ENCODE data around the gene SDHA. TPM values are rescaled to one million over a fixed set of nuclear protein-coding genes. Genes with fewer than 3 reads are reported as not detected.

Gene SDHA
- total RNA-seq, 2 donors from 2014 or later = 132 to 177 TPM

GRCh38 chr5:199197-199949 lies 18.7 kb upstream of the SDHA start:
- no peak overlapping the region for H3K4me3 Mint-ChIP-seq
- no peak for ATAC-seq (replicated peaks)
- no peaks in the 10 kb centered on the region for H3K27me3 Mint-ChIP-seq
- peaks cover 16% of the 10 kb centered on the region for H3K36me3 Mint-ChIP-seq (ENCODE audit: low read depth)
- H3K27ac Mint-ChIP-seq = no peak overlapping the region
- peaks cover 4% of the 10 kb centered on the region for H3K4me1 Mint-ChIP-seq
- H3K9me3 Mint-ChIP-seq = no peaks in the 10 kb centered on the region

GRCh38 chr5:199950-200645 lies 18.0 kb upstream of the SDHA start:
- ATAC-seq (replicated peaks) = no peak
- peaks cover 23% of the 10 kb centered on the region for H3K36me3 Mint-ChIP-seq (ENCODE audit: low read depth)
- H3K4me1 Mint-ChIP-seq = peaks cover 4% of the 10 kb centered on the region
- no peaks in the 10 kb centered on the region for H3K27me3 Mint-ChIP-seq
- H3K27ac Mint-ChIP-seq = no peak overlapping the region
- no peaks in the 10 kb centered on the region for H3K9me3 Mint-ChIP-seq
- no peak overlapping the region for H3K4me3 Mint-ChIP-seq

GRCh38 chr5:200985-201384 lies 17.1 kb upstream of the SDHA start:
- H3K27ac Mint-ChIP-seq = no peak overlapping the region
- peaks cover 4% of the 10 kb centered on the region for H3K4me1 Mint-ChIP-seq
- H3K9me3 Mint-ChIP-seq = no peaks in the 10 kb centered on the region
- no peak overlapping the region for H3K4me3 Mint-ChIP-seq
- peaks cover 32% of the 10 kb centered on the region for H3K36me3 Mint-ChIP-seq (ENCODE audit: low read depth)
- no peak for ATAC-seq (replicated peaks)
- no peaks in the 10 kb centered on the region for H3K27me3 Mint-ChIP-seq

- ATAC-seq (replicated peaks) = no peak
- Mint-ChIP-seq H3K36me3 (ENCODE audit: low read depth) (peaks cover 39% of the 10 kb centered on the region), H3K9me3 (no peaks in the 10 kb centered on the region), H3K4me1 (peaks cover 4% of the 10 kb centered on the region), H3K27ac (no peak overlapping the region), H3K4me3 (no peak overlapping the region), H3K27me3 (no peaks in the 10 kb centered on the region)
Observed at GRCh38 chr5:201672-202071, 16.4 kb upstream of the SDHA start.

- Mint-ChIP-seq H3K4me1 (peaks cover 10% of the 10 kb centered on the region), H3K27ac (no peak overlapping the region), H3K27me3 (no peaks in the 10 kb centered on the region), H3K9me3 (no peaks in the 10 kb centered on the region), H3K36me3 (ENCODE audit: low read depth) (peaks cover 55% of the 10 kb centered on the region), H3K4me3 (no peak overlapping the region)
- ATAC-seq (replicated peaks) = no peak
Observed at GRCh38 chr5:203246-203930, 14.7 kb upstream of the SDHA start.

- no peaks in the 10 kb centered on the region for H3K9me3 Mint-ChIP-seq
- H3K27me3 Mint-ChIP-seq = no peaks in the 10 kb centered on the region
- peaks cover 55% of the 10 kb centered on the region for H3K36me3 Mint-ChIP-seq (ENCODE audit: low read depth)
- ATAC-seq (replicated peaks) = no peak
- no peak overlapping the region for H3K27ac Mint-ChIP-seq
- H3K4me1 Mint-ChIP-seq = peaks cover 10% of the 10 kb centered on the region
- H3K4me3 Mint-ChIP-seq = no peak overlapping the region
Observed at GRCh38 chr5:204001-204400, 14.1 kb upstream of the SDHA start.

- ATAC-seq (replicated peaks) = no peak
- H3K27me3 Mint-ChIP-seq = no peaks in the 10 kb centered on the region
- no peak overlapping the region for H3K4me3 Mint-ChIP-seq
- no peaks in the 10 kb centered on the region for H3K9me3 Mint-ChIP-seq
- no peak overlapping the region for H3K27ac Mint-ChIP-seq
- H3K4me1 Mint-ChIP-seq = peaks cover 11% of the 10 kb centered on the region
- H3K36me3 Mint-ChIP-seq (ENCODE audit: low read depth) = peaks cover 55% of the 10 kb centered on the region
Observed at GRCh38 chr5:204462-204861, 13.7 kb upstream of the SDHA start.

GRCh38 chr5:204966-205670 lies 13.0 kb upstream of the SDHA start:
- no peak for ATAC-seq (replicated peaks)
- Mint-ChIP-seq H3K27ac (no peak overlapping the region), H3K9me3 (no peaks in the 10 kb centered on the region), H3K4me1 (peaks cover 17% of the 10 kb centered on the region), H3K4me3 (no peak overlapping the region), H3K36me3 (ENCODE audit: low read depth) (peaks cover 55% of the 10 kb centered on the region), H3K27me3 (no peaks in the 10 kb centered on the region)

- Mint-ChIP-seq H3K4me3 (no peak overlapping the region), H3K36me3 (ENCODE audit: low read depth) (peaks cover 55% of the 10 kb centered on the region), H3K27ac (no peak overlapping the region), H3K9me3 (no peaks in the 10 kb centered on the region), H3K4me1 (peaks cover 21% of the 10 kb centered on the region), H3K27me3 (no peaks in the 10 kb centered on the region)
- ATAC-seq (replicated peaks) = no peak
Observed at GRCh38 chr5:206406-206805, 11.7 kb upstream of the SDHA start.

- Mint-ChIP-seq H3K4me3 (no peak overlapping the region), H3K36me3 (ENCODE audit: low read depth) (peaks cover 55% of the 10 kb centered on the region), H3K9me3 (no peaks in the 10 kb centered on the region), H3K27me3 (no peaks in the 10 kb centered on the region), H3K4me1 (peaks cover 18% of the 10 kb centered on the region), H3K27ac (peak overlapping the region; percentile 31)
- ATAC-seq (replicated peaks) = no peak
Observed at GRCh38 chr5:206927-207536, 11.1 kb upstream of the SDHA start.

- Mint-ChIP-seq H3K9me3 (no peaks in the 10 kb centered on the region), H3K4me1 (peaks cover 17% of the 10 kb centered on the region), H3K27ac (peak overlapping the region; percentile 31), H3K27me3 (no peaks in the 10 kb centered on the region), H3K4me3 (no peak overlapping the region), H3K36me3 (ENCODE audit: low read depth) (peaks cover 53% of the 10 kb centered on the region)
- ATAC-seq (replicated peaks) = no peak
Observed at GRCh38 chr5:207599-207998, 10.5 kb upstream of the SDHA start.

- no peak overlapping the region for H3K27ac Mint-ChIP-seq
- H3K36me3 Mint-ChIP-seq (ENCODE audit: low read depth) = peaks cover 49% of the 10 kb centered on the region
- H3K9me3 Mint-ChIP-seq = no peaks in the 10 kb centered on the region
- peaks cover 17% of the 10 kb centered on the region for H3K4me1 Mint-ChIP-seq
- H3K4me3 Mint-ChIP-seq = no peak overlapping the region
- ATAC-seq (replicated peaks) = no peak
- H3K27me3 Mint-ChIP-seq = no peaks in the 10 kb centered on the region
Observed at GRCh38 chr5:208449-209114, 9.5 kb upstream of the SDHA start.

GRCh38 chr5:213803-214395 lies 4.2 kb upstream of the SDHA start:
- Mint-ChIP-seq H3K4me1 (peaks cover 29% of the 10 kb centered on the region), H3K4me3 (peak overlapping the region; percentile 62), H3K9me3 (no peaks in the 10 kb centered on the region), H3K27me3 (no peaks in the 10 kb centered on the region), H3K27ac (peak overlapping the region; percentile 29), H3K36me3 (ENCODE audit: low read depth) (peaks cover 39% of the 10 kb centered on the region)
- peak; percentile 20 for ATAC-seq (replicated peaks)
